ENCODE measurements around the gene DDIT3. TPM values are rescaled to one million over a fixed set of nuclear protein-coding genes. Genes with fewer than 3 reads are reported as not detected.
"Not testable (repeated sequence)": the region's sequence is repeated elsewhere in the genome, so short reads cannot be mapped to it uniquely, and the experiment has no call there.

Gene DDIT3
- total RNA-seq, 1 experiment from 2014 or later: 84.7 TPM

DNA sequence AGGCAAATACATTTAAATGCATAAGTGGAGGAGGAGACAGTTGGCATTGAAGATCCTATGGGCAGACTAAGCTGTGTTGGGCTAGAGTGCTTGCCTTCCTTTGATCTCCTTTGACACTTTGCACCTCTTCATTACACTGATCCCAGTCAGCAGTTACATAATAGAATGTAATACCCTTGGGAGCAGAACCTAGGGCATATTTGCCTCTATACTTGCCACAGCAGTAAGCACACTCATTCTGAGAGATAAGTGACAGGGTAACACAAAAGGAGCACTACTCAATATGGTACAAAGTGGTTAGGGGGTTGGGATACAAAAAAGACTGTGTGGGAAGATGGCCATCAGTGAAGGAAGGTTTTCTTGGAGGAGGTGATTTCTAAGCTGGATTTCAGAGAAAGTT lies 23.5 kb downstream of the DDIT3 start:
- H3K27ac ChIP-seq (ENCODE audit: low read depth, low read length): no peak overlapping the region
- POLR2A ChIA-PET: no interaction called here
- peaks cover 5% of the 10 kb centered on the region; the same call in 1 of the 2 replicates for H3K79me2 ChIP-seq (ENCODE audit: insufficient read depth, low read length)
- DNase-seq (ENCODE audit: low read depth, low spot score) (no peak), ATAC-seq (no peak)
- TF ChIP-seq POLR2AphosphoS5 (IDR thresholded peaks at IDR 0.05; ENCODE audit: low read depth, low read length) (no peak), RAD21 (IDR thresholded peaks at IDR 0.05; ENCODE audit: low read depth) (no peak), CEBPB (IDR thresholded peaks at IDR 0.05; ENCODE audit: low read depth) (no peak), JUND (IDR thresholded peaks at IDR 0.05) (no peak), CBX3 (IDR thresholded peaks at IDR 0.05; ENCODE audit: low read depth) (no peak), SIN3A (IDR thresholded peaks at IDR 0.05; ENCODE audit: low read depth) (no peak), EGR1 (IDR thresholded peaks at IDR 0.05; ENCODE audit: low read depth) (no peak), EZH2phosphoT487 (IDR thresholded peaks at IDR 0.05; ENCODE audit: borderline replicate concordance) (no peak)
- TF ChIP-seq, protein P1, sequence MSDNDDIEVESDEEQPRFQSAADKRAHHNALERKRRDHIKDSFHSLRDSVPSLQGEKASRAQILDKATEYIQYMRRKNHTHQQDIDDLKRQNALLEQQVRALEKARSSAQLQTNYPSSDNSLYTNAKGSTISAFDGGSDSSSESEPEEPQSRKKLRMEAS (IDR thresholded peaks at IDR 0.05): no peak
- no peak overlapping the region for H3K4me3 ChIP-seq (replicated peaks in 1 of 2; ENCODE audit: low read depth in 1 of 2, low read length in 2 of 2)
- no peaks in the 10 kb centered on the region for H3K9me2 ChIP-seq (ENCODE audit: insufficient read depth)
- no TSS peak for BruUV-seq (replicated peaks)
- no peaks in the 10 kb centered on the region for H3K4me1 ChIP-seq (ENCODE audit: control insufficient read depth in 1 of 2, insufficient read depth in 2 of 2, low read length in 2 of 2)
- H2AFZ ChIP-seq (ENCODE audit: low read depth, low read length, poor library complexity, severe bottlenecking): no peak overlapping the region
- RAD21 ChIA-PET (ENCODE audit: low non-redundant PET in 1 of 2, low total read pairs in 2 of 2, uncharacterized antibody in 2 of 2, unreplicated experiment in 2 of 2): no interaction called here
- no peaks in the 10 kb centered on the region for H3K27me3 ChIP-seq (ENCODE audit: insufficient read depth, low read length)
- no peaks in the 10 kb centered on the region for H3K9me3 ChIP-seq (ENCODE audit: control insufficient read depth in 1 of 2, insufficient read depth in 1 of 2, low read depth in 1 of 2, low read length in 2 of 2)
- intact Hi-C loops (cut with micrococcal nuclease): no loop called here
- no peak overlapping the region for H3K9ac ChIP-seq (ENCODE audit: low read length)
- H3K4me2 ChIP-seq (ENCODE audit: low read length): no peak overlapping the region
- CTCF ChIA-PET: no interaction called here
- H4K20me1 ChIP-seq (ENCODE audit: insufficient read depth): no peaks in the 10 kb centered on the region
- peaks cover 35 to 52% of the 10 kb centered on the region in 2 experiments for H3K36me3 ChIP-seq (ENCODE audit: control insufficient read depth in 1 of 2, insufficient read depth in 2 of 2, low read length in 2 of 2)

DNA sequence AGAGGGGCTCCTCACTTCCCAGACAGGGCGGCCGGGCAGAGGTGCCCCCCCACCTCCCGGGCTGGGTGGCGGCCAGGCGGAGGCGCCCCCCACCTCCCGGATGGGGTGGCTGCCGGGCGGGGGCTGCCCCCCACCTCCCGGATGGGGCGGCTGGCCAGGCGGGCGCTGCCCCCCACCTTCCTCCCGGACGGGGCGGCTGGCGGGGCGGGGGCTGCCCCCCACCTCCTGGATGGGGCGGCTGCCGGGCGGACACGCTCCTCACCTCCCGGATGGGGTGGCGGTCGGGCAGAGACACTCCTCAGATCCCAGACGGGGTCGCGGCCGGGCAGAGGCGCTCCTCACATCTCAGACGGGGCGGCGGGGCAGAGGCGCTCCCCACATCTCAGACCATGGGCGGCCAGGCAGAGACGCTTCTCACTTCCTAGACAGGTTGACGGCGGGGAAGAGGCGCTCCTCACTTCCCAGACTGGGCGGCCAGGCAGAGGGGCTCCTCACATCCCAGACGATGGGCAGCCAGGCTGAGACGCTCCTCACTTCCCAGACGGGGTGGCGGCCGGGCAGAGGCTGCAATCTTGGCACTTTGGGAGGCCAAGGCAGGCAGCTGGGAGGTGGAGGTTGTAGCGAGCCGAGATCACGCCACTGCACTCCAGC lies 25.1 kb downstream of the DDIT3 start:
- BruUV-seq (replicated peaks); H3K27me3 ChIP-seq (ENCODE audit: insufficient read depth, low read length); H3K9ac ChIP-seq (ENCODE audit: low read length): not testable (repeated sequence)

More for the DNA sequence above, 25.1 kb downstream of the DDIT3 start:
- H3K9me3 ChIP-seq (ENCODE audit: control insufficient read depth in 1 of 2, insufficient read depth in 1 of 2, low read depth in 1 of 2, low read length in 2 of 2); H2AFZ ChIP-seq (ENCODE audit: low read depth, low read length, poor library complexity, severe bottlenecking); CTCF ChIA-PET; H3K4me3 ChIP-seq (replicated peaks in 1 of 2; ENCODE audit: low read depth in 1 of 2, low read length in 2 of 2); H4K20me1 ChIP-seq (ENCODE audit: insufficient read depth); POLR2A ChIA-PET; H3K27ac ChIP-seq (ENCODE audit: low read depth, low read length); H3K4me2 ChIP-seq (ENCODE audit: low read length); RAD21 ChIA-PET (ENCODE audit: low non-redundant PET in 1 of 2, low total read pairs in 2 of 2, uncharacterized antibody in 2 of 2, unreplicated experiment in 2 of 2); DNase-seq (ENCODE audit: low read depth, low spot score); intact Hi-C loops (cut with micrococcal nuclease); ATAC-seq; H3K4me1 ChIP-seq (ENCODE audit: control insufficient read depth in 1 of 2, insufficient read depth in 2 of 2, low read length in 2 of 2); H3K9me2 ChIP-seq (ENCODE audit: insufficient read depth): not testable (repeated sequence)
- peaks cover 18% of the 10 kb centered on the region; the same call in 1 of the 2 replicates for H3K79me2 ChIP-seq (ENCODE audit: insufficient read depth, low read length)
- peaks cover 38 to 52% of the 10 kb centered on the region in 2 experiments for H3K36me3 ChIP-seq (ENCODE audit: control insufficient read depth in 1 of 2, insufficient read depth in 2 of 2, low read length in 2 of 2)

Data from HCT116 (cell line).